GM12892 (cell line): Measurements from ENCODE around the gene TAC4.

Source experiments
- POLR2A ChIP-seq: IDR thresholded peaks from 2 replicates; pipeline ENCODE4 v1.6.1; 2011; ENCODE audit warnings: low read depth, low read length, control low read depth
- POLR2AphosphoS5 ChIP-seq: IDR thresholded peaks from 2 replicates; pipeline ENCODE4 v1.6.1; 2011; ENCODE audit warnings: low read depth, low read length, control low read depth
- TAF1 ChIP-seq: IDR thresholded peaks from 2 replicates; pipeline ENCODE4 v1.6.1; 2011; ENCODE audit warnings: low read depth, mild to moderate bottlenecking, control low read depth, low read length, borderline replicate concordance

DNA sequence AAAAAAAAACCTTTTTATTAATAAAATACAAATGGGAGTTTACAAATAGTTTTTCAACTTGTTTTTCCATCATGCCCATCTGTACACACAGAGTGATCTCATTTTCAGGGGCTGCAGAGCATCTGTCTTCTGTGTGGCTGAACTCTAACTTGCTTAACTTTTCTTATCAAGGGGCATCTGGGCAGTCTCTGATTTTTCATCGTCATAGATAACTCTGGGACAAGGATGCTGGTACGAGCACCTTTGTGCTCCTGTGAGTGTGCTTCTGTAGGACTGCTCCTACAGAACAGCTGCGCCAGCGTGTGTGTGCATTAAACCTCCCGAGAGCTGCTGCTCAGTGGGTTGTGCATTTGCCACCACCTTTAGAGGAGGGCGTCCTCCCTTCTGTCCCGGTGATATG is 34.6 kb upstream of the TAC4 start:
- TF ChIP-seq POLR2AphosphoS5: no peak
- TF ChIP-seq POLR2A: no peak
- no peak for TF ChIP-seq TAF1
